Measurements from ENCODE around the gene HOXD4.

GRCh38 chr2:176152350-176153181 is 1.2 kb downstream of the HOXD4 start:
- no peak for TF ChIP-seq POLR2A (IDR thresholded peaks at IDR 0.05)
- TF ChIP-seq CTCF (IDR thresholded peaks at IDR 0.05), result no peak

All from heart left ventricle (tissue), 13 donors.